ENCODE measurements around the gene TUBGCP3.

TUBGCP3 gene

GRCh38 chr13:112521073-112521685 is 66.8 kb downstream of the TUBGCP3 start:
- H3K36me3 ChIP-seq (ENCODE audit: control insufficient read depth, insufficient read depth, low read length) = peaks cover 16% of the 10 kb centered on the region
- TF ChIP-seq CTCF (IDR thresholded peaks at IDR 0.05; ENCODE audit: insufficient read depth, low read length, poor library complexity, severe bottlenecking) = no peak

GRCh38 chr13:112519517-112520060 is 68.4 kb downstream of the TUBGCP3 start:
- TF ChIP-seq CTCF (IDR thresholded peaks at IDR 0.05; ENCODE audit: insufficient read depth, low read length, poor library complexity, severe bottlenecking) = no peak
- H3K4me3 ChIP-seq (replicated peaks; ENCODE audit: low read depth, low read length) = no peak overlapping the region
- no peak for DNase-seq (ENCODE audit: extremely low read depth, insufficient read length)
- H3K36me3 ChIP-seq (ENCODE audit: control insufficient read depth, insufficient read depth, low read length) = peaks cover 16% of the 10 kb centered on the region
- no peaks in the 10 kb centered on the region for H3K27me3 ChIP-seq (replicated peaks; ENCODE audit: control insufficient read depth, insufficient read depth, low read length)

More at GRCh38 chr13:112521073-112521685, 66.8 kb downstream of the TUBGCP3 start:
- DNase-seq (ENCODE audit: extremely low read depth, insufficient read length) = no peak
- Histone ChIP-seq H3K4me3 (replicated peaks; ENCODE audit: low read depth, low read length) (no peak overlapping the region), H3K27me3 (replicated peaks; ENCODE audit: control insufficient read depth, insufficient read depth, low read length) (no peaks in the 10 kb centered on the region)

GRCh38 chr13:112516218-112516617 is 71.7 kb downstream of the TUBGCP3 start:
- TF ChIP-seq CTCF (IDR thresholded peaks at IDR 0.05; ENCODE audit: insufficient read depth, low read length, poor library complexity, severe bottlenecking) = no peak
- H3K27me3 ChIP-seq (replicated peaks; ENCODE audit: control insufficient read depth, insufficient read depth, low read length) = no peaks in the 10 kb centered on the region
- H3K4me3 ChIP-seq (replicated peaks; ENCODE audit: low read depth, low read length) = no peak overlapping the region
- no peak for DNase-seq (ENCODE audit: extremely low read depth, insufficient read length)
- peaks cover 10% of the 10 kb centered on the region for H3K36me3 ChIP-seq (ENCODE audit: control insufficient read depth, insufficient read depth, low read length)

GRCh38 chr13:112513761-112514160 is 74.2 kb downstream of the TUBGCP3 start:
- TF ChIP-seq CTCF (IDR thresholded peaks at IDR 0.05; ENCODE audit: insufficient read depth, low read length, poor library complexity, severe bottlenecking) = no peak
- peaks cover 10% of the 10 kb centered on the region for H3K36me3 ChIP-seq (ENCODE audit: control insufficient read depth, insufficient read depth, low read length)
- no peak for DNase-seq (ENCODE audit: extremely low read depth, insufficient read length)
- H3K27me3 ChIP-seq (replicated peaks; ENCODE audit: control insufficient read depth, insufficient read depth, low read length) = no peaks in the 10 kb centered on the region
- no peak overlapping the region for H3K4me3 ChIP-seq (replicated peaks; ENCODE audit: low read depth, low read length)

- peaks cover 8% of the 10 kb centered on the region for H3K36me3 ChIP-seq (ENCODE audit: control insufficient read depth, insufficient read depth, low read length)
- no peak for DNase-seq (ENCODE audit: extremely low read depth, insufficient read length)
- no peak for TF ChIP-seq CTCF (IDR thresholded peaks at IDR 0.05; ENCODE audit: insufficient read depth, low read length, poor library complexity, severe bottlenecking)
- H3K4me3 ChIP-seq (replicated peaks; ENCODE audit: low read depth, low read length) = no peak overlapping the region
- no peaks in the 10 kb centered on the region for H3K27me3 ChIP-seq (replicated peaks; ENCODE audit: control insufficient read depth, insufficient read depth, low read length)
These were observed 76.8 kb downstream of the TUBGCP3 start for GRCh38 chr13:112510987-112511685.

Data from GM06990 (cell line).